Lower leg skin (tissue), 3 donors: ENCODE results near the gene BARHL2.

Experiments
- POLR2A ChIP-seq, 2 donors: fragments of 450-650 bp; IDR thresholded peaks; one replicate each; pipeline ENCODE4 v1.6.1; 2016 to 2017; ENCODE audit warnings: antibody characterized with exemption in 2 of 2, mild to moderate bottlenecking in 1 of 2, moderate library complexity in 1 of 2
- TF ChIP-seq, protein P1 (sequence below), 3 donors: fragments of 450-650 bp; IDR thresholded peaks; one replicate each; pipeline ENCODE4 v1.5.1; 2016; ENCODE audit warnings: antibody characterized with exemption in 3 of 3, mild to moderate bottlenecking in 3 of 3, moderate library complexity in 2 of 3

DNA sequence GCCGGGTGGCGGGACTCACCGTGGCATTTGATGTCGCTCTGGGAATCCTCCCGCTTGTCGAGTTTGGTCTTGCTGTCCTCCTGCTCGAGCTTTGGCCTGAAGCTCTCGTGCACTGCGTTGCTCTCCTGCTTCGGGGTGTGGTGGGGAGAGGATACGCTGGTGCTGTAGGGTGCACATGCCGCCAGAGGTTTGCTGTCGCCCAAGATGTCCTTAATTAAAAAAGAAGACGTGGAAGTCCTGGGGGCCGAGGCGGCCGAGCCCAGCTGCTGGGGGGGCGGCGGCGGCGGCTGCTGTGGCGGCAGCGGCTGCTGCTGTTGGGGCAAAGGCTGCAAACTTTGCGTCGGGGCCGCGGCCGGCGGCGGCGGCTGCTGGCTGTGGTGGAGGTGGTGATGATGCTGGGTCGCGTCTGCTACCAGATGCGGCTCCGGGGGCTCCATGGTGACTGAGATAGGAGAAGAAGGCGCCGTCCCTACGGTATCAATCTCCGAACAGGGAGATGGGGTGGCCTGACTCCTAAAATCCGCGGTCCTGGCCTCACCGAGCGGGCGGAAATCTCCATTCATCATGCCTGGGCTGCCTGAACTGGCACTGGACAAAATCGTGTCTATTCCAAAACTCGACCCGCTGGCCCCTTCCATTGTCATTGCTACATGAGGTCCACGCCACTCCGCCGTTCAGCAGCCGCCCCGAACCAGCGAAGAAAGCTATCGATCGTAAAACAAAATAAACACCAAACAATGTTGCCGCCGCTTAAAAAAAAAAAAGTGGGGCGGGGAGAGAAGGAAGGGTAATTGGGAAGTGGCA, at the start of gene BARHL2:
- no peak for TF ChIP-seq POLR2A (IDR thresholded peaks at IDR 0.05)
- TF ChIP-seq, protein P1, sequence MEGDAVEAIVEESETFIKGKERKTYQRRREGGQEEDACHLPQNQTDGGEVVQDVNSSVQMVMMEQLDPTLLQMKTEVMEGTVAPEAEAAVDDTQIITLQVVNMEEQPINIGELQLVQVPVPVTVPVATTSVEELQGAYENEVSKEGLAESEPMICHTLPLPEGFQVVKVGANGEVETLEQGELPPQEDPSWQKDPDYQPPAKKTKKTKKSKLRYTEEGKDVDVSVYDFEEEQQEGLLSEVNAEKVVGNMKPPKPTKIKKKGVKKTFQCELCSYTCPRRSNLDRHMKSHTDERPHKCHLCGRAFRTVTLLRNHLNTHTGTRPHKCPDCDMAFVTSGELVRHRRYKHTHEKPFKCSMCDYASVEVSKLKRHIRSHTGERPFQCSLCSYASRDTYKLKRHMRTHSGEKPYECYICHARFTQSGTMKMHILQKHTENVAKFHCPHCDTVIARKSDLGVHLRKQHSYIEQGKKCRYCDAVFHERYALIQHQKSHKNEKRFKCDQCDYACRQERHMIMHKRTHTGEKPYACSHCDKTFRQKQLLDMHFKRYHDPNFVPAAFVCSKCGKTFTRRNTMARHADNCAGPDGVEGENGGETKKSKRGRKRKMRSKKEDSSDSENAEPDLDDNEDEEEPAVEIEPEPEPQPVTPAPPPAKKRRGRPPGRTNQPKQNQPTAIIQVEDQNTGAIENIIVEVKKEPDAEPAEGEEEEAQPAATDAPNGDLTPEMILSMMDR (IDR thresholded peaks at IDR 0.05): no peak
